VCaP (cell line): ENCODE data around the gene CNOT6.

Source experiments
- H3K27ac ChIP-seq: fragments of 450-650 bp; 2 replicates; pipeline ENCODE4 v1.5.1; 2017
- CTCF ChIP-seq: fragments of 450-650 bp; conservative IDR thresholded peaks from 2 replicates; pipeline ENCODE4 v1.5.1; 2017; ENCODE audit warnings: mild to moderate bottlenecking, moderate library complexity

The CNOT6 gene

GRCh38 chr5:180563994-180564393 lies 69.8 kb downstream of the CNOT6 start:
- no peak for TF ChIP-seq CTCF
- no peak overlapping the region for H3K27ac ChIP-seq

- no peak overlapping the region for H3K27ac ChIP-seq
- TF ChIP-seq CTCF = no peak
These were observed 74.7 kb downstream of the CNOT6 start for GRCh38 chr5:180568914-180569313.

GRCh38 chr5:180575571-180575970 lies 81.4 kb downstream of the CNOT6 start:
- no peak for TF ChIP-seq CTCF
- H3K27ac ChIP-seq = no peak overlapping the region

GRCh38 chr5:180580681-180581080 lies 86.5 kb downstream of the CNOT6 start:
- H3K27ac ChIP-seq = no peak overlapping the region
- no peak for TF ChIP-seq CTCF

GRCh38 chr5:180583738-180584137 lies 89.6 kb downstream of the CNOT6 start:
- H3K27ac ChIP-seq = no peak overlapping the region
- TF ChIP-seq CTCF = no peak

- H3K27ac ChIP-seq = no peak overlapping the region
- TF ChIP-seq CTCF = no peak
These were observed 92.0 kb downstream of the CNOT6 start for GRCh38 chr5:180586204-180586603.

GRCh38 chr5:180586870-180587269 lies 92.7 kb downstream of the CNOT6 start:
- no peak overlapping the region for H3K27ac ChIP-seq
- TF ChIP-seq CTCF = no peak
